ENCODE measurements around the gene IFITM1.
"Not testable (repeated sequence)": the region's sequence is repeated elsewhere in the genome, so short reads cannot be mapped to it uniquely, and the experiment has no call there.

IFITM1 gene

DNA sequence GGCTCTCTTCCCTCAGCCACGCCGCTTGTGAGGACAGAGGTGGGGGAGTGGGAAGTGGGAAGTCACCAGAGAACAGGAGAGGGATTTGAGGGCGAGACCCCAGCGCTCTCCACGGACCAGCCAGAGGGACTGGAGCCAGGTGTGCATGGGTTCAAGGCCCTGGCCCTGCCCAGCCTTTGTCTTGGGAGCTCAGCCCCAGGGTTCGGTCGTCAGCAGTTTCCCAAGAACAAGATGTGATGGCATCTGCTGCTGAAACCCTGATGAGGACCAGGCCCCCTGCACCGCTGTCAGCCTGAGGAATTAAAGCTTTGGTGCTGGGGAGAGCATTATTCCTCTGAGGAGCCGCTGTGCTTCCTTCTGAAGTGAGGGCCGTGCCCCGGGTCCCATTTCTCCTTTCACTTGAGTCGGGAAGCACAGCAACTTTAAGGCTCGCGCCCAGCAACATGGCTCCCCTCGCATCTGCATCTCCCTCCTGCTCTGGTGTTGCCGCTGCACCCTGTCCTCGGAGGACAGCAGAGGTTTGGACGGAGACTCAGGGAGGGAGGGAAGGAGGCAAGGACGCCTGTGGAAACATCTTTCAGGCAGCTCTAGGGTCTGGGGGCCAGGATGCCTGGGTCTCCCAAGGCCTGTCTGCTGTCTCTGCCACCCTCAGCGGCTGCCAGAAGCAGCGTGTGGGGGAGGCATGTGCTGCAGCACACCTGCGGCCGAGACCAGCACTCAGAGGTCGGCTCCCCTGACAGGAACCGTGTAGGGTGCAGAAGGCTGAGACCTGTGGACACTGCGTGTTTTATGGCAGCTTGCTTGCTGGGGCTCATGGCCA, 18.3 kb upstream of the IFITM1 start:
- no peak for DNase-seq

DNA sequence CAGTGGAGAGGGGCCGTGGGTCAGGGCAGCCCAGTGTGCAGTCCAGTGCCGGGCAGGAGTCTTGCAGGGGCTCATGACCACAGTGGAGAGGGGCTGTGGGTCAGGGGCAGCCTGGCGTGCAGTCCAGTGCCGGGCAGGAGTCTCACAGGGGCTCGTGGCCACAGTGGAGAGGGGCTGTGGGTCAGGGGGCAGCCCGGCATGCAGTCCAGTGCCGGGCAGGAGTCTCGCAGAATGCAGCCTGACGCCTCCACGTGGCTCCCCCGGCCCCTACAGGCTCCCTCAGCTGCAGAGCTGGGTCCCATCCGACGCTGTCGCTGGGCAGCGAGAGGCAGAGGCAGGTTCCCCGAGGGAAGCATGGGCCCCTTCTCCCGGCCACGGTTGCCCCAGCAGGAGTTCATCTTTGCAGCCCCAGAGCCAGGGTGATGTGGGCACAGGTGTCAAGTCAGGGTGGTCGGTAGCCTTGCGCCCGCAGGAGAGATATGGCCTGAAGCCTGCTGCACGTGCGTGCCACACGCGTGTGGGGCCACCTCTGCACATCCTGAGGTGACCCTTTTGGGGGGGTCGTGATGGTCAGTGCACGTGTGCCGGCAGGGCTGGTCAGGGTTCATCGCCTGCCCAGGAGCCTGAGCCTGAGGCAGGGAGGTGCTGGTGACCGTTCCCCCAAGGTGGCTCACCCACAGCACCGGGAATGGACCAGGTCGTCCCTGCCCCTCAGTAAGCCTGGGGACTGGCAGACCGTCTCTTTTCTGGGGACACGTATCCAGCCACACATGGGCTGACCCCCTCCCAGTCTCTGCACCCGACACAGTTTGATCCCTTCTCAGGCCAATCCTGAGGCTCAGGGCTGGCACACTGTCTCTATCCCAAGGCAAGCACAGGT, 17.4 kb upstream of the IFITM1 start:
- no peak for DNase-seq

DNA sequence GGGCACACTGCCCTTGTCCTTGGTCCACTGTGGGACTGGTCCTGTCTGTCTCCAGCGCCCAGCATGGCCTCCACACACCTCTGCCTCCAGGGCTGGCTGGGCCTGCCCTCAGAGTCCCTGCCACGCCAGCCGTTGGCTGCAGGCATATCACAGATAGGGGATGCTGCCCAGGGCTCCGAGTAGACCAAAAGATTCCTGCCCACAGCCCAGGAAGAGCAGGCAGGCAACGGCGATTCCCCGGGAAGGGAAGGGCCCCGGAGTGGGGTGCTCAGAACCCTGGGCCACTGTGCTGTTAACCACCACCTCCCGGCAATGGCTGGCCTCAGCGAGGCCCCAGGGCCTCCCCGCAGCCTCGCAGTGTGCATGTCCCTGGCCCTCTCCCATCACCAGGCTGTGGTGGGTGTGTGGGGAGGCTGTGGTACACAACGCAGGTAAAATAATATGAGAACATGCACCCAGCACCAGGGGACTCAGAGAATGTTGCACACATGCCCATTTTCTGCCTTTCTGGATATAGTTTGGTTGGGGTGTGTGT, 16.7 kb upstream of the IFITM1 start:
- no peak for DNase-seq

DNA sequence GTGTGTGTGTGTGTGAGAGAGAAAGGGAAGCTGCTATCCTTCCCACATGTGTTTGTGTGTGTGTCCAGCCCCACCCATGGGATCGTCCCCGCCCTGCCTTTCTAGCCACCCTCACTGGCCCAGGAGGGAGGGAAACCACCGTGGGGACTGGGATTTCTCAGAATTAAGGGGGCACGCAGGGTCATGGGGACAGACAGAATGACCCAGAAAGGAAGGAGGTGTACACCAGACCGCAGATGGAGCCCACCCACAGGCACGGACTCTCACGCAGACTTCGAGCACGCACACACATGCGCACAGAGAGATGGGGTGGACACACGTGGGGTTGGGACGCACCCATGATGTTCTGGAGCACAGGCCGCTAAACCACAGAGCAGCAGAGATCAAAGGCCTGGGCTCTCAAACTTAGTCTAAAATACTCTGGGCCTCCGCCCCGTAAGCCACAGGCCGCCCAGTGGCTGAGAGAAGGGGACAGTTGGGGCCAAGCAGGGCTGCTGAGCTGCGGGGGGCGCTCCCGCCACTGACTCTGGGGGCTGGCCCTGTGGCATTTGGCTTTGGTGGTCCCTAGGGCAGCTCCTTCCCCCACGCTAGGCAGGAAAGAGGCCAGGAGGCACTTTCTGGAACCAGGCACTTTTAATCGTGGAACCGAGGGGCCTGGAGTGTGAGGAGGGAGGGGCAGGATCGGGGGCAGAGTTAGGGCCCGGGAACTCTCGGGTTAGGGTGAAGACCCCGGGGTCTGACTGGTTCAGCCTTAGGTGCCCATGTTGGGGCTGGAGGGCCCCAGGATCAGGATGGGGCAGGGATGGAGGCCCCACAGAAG, 16.0 kb upstream of the IFITM1 start:
- DNase-seq, result no peak

DNA sequence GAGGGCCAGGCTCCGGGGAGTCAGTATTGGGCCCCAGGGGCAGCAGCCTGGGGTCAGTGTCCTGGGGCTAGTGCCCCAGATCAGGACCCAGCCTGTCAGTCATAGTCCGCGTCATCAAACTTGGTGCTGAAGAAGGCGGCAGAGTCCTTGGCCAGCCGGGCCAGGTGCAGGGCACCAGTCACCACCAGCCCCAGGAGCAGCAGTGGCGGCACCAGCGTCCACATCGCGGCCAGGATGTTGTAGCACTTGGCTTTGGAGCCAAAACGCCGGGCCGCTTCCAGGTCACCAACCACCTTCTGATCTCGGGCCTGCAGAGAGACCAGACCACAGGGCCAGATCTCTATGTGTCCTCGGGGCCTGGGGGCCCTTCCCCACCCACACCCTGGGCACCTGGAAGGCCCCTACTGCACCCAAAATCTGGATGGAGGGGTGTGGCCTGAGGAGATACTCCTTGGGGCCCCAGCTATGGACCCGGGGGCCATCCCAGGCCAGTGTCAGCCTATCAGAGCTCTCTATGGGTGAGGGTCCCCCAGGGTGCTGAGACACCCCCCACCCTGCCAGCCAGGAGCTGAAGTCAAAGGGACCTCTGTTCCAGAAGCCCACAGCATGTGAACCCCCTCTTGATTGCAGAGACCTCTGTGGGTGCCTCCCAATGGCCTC, 15.3 kb upstream of the IFITM1 start:
- no peak for DNase-seq

DNA sequence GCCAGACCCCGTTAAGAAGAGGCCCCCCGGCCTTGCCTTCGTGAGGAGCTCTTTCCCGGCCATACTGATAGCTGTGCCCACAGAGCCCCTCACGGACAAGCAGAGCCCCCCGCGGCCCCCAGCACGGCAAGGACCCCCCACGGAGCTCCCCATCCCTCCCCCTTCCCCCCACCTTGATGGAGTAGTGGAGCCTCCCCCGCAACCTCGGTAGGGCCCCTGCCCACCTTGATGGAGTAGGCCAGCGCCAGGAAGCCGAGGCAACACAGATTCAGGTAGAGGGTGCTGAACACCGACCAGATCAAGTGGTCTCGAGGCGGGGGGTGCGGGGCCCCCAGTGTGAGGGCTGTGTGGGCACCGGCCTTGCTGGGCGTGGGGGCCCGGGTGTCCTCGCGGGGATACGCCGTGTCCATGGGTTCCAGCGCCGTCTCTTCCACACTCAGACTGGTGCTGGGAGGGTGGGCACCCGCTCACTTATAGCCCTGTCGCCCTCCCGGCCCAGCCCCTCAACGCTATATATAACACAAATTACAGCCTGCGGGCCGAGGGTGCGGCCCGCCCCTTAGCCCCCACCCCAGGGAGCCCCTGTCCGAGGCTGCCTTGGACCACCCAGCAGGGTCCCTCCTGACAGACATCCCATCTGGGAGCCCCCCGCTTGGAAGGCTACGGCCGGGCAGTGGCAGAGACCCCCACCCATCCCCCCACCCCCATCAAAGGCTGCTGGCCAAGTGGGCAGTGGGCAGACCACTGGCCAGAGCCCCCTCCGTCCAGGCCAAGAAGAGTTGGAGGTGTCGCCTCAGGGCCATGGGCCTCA, 14.6 kb upstream of the IFITM1 start, which contains the start of gene IFITM5:
Gene IFITM5 (minus strand): TSS at position 446 of the 811 bp plus-strand sequence. CDS start 36 bp downstream, at position 410.
- no peak for DNase-seq

DNA sequence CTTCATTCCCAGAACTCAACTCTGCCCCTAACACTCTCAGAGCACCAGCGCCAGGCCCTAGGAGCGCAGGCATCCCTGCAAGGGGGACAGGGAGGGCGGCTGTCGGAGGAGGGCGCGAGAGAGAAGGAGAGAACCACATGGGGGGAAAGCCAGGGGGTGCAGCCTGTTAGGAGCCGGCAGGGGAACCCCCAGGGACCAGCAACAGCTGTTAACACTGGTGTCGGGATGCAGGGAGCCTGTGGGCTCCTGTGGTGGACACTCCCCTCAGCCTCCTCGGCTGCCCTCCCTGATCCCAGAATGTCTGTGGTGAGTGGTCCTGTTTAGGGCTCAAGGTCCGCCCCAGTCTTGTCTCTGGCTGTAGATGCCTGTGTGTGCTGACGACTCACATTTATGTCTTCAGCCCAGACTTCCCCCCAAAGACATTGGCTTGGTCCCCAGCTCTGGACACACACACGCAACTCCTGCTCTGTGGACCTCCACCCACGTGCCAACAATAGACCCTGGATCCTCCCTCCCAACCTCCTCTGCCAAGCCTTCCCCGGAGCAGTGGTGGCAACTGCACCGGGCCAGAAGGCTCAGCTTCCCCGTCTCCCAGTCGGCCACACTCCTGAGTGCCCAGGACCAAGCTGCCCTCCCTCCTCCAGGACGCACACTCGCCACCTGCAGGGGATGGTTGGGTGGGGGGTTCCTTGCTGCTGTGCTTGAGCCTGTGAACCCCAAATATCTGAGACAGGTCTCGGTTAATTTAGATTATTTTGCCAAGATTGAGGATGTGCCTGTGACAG, 13.7 kb upstream of the IFITM1 start:
- DNase-seq, result no peak

DNA sequence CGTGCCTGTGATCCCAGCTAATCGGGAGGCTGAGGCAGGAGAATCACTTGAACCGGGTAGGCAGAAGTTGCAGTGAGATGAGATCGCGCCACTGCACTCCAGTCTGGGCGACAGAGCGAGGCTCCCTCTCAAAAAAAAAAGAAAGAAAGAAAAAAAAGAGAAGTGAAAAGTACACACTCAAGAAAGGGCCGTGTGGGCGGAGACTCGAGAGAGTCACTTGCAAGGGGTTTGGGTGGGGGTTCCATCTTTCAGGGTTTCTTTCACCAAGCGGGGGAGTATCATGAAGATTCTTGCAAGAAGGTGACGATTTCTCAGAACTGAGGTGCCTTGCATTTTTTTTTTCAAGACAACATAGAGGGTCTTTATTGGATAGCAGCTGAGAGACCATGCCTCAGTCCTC, 10.5 kb upstream of the IFITM1 start:
- DNase-seq, result no peak

DNA sequence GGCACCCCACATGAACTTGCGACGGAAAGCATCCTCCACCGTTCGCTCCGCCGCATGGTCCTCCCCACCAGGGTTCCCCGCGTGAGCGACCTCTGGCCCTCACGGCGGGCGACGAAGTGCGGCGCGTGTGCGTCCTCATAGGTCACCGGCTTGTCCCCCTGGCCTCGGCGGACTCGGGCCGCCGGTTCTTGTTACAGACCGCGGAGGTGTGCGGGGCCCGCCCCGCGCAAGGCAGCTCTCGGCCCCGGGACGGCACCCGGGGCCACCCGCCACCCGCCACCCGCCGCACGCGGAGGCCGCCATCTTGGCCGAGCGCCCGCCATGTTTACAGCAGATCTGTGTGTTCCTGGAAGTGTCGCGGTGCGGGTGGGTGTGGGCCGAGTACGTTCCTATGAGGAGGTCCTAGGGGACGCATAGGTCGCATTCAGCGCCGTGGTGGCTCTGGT, 9.8 kb upstream of the IFITM1 start:
- DNase-seq, result no peak

DNA sequence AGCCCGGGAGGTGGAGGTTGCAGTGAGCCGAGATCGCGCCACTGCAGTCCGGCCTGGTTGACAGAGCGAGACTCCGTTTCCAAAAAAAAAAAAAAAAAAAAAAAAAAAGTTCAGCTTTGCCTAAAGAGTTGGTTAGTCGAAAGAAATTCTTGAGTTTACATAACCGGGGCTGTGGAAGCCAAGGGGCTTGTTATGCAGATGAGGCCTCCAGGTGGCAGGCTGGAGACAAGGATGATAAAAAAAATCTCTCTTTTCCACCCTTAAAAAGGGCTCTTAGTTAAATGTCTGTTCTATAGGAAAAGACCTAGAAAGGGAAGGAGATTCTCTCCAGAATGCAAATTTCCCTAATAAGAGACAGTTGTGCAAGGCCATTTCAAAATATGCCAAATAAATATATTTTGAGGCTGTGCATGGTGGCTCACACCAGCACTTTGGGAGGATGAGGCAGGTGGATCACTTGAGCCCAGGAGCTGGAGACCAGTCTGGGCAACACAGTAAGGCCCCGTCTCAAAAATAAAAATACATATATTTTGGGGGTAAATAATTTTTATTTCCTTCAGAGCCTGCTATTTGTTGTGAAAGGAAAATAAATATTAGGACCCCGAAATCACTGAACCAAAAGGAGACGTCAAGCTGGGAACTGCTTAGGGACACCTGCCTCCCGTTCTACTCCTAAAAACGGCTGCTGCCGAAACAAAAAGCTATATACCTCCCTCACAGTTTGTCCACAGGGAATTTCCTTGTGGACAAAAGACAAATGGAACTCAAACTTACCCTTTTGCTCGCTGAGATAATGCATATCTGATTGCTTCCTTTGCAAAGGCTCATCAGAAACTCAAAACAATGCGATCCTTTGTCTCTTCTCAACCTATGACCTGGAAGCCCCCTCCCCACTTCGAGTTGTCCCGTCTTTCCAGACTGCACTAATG, 8.7 kb upstream of the IFITM1 start:
- no peak for DNase-seq

DNA sequence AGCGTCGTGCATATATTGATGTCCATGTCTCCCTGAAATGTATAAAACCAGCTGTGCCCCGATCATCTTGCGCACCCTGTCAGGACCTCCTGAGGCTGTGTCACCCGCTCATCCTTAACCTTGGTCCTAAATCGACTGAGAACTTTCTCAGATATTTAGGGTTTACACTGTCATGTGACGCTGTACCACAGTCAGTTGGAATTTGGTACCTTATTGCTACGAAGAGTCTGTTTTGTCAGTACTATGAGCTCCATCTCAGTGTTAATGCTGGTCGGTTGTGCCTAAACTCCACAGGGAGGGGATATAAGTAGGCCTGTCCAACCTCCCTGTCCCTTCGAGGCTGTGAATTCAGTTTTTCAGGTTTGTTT, 8.0 kb upstream of the IFITM1 start:
- DNase-seq, result no peak

DNA sequence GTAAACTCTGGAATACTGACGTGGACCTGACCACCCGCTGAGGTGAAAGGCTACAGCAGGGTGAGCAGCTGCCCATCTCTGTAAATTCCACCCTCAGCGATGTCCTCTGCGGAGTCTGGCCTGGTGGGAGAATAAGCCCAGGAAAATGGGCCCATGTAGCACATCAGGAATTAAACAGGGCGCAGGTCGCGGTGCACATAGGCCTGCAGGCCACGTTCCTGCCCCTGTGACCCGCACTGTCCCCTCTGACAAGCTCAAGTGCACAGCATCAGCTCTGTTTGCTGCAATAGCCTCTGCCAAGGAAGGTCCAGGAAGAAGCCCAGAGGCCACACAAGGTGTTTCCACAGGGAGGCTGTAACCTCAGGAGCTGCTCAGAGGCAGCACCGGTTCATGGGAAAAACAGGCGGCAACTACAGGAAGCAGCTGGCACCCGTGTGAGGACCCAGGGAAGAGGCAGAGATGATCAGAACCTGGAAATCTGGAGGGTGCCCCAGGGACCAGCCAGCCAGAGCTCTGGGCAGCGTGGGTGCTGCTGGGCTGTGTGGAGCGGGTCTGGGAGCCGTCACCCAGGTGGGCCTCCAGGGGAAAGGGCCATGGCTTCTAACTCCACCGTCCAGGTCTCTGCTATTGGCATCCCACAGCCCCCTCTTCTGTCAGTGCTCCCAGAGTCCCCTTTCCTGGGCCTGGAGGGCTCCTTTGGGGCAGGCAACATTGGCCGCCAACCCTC, 7.0 kb upstream of the IFITM1 start:
- no peak for DNase-seq

DNA sequence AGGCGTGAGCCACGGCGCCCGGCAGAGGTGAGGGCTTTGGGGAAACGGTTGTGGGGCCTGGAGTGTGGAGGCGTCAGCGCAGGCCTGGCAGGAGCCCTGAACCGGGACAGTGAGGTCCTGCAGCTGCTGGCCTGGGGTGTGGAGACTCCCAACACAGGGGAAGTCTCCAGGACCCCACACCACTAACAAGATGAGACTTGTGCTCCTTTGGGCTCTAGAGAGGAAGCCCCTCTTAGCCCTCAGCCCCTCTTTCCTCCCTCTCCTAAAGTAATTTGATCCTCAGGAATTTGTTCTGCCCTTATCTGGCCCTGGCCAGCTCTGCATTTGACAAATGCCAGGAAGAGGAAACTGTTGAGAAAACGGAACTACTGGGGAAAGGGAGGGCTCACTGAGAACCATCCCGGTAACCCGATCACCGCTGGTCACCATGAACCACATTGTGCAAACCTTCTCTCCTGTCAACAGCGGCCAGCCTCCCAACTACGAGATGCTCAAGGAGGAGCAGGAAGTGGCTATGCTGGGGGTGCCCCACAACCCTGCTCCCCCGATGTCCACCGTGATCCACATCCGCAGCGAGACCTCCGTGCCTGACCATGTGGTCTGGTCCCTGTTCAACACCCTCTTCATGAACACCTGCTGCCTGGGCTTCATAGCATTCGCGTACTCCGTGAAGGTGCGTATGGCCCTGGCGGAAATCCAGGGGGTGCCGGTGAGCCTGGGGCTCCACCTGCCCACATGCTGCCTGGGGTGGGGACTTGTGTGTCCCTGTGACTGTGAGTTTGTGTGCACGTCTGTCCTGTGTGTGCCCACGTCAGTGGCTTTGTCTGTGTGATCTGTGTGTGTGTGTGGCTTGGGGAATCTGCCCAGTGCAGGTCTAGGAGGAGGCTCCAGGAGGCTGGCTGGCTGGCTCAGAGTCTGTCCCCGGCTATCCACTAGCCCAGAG, 5.8 kb upstream of the IFITM1 start, which contains the start of gene IFITM2:
Gene IFITM2 (plus strand): TSS at position 51 of the 943 bp plus-strand sequence. CDS start 377 bp downstream, at position 428.
- DNase-seq, result not testable (repeated sequence)

DNA sequence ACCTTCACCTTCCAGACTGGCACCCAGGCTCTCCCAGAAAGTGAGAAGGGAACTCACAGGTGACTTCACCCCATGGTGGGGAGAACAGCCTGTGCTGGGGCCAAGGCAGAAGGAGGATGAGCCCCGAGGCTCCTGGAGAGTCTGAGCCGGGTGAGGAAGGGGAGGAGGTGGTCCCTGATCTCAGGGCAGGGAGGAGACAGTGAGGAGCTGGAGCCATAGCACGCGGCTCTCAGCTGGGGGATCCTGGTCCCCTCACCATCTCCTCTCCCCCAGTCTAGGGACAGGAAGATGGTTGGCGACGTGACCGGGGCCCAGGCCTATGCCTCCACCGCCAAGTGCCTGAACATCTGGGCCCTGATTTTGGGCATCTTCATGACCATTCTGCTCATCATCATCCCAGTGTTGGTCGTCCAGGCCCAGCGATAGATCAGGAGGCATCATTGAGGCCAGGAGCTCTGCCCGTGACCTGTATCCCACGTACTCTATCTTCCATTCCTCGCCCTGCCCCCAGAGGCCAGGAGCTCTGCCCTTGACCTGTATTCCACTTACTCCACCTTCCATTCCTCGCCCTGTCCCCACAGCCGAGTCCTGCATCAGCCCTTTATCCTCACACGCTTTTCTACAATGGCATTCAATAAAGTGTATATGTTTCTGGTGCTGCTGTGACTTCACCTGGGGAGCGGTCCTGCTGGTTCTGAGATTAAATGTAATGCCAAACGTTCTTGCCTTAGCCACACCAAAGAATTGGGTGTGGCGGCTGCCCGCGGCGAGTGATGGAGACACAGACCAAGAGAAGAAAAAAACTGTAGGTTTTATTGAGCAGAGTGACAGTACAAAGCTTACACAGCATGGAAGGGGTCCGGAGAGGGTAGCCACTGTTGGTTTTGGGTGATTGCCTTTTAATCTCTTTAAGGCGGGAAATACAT, 4.8 kb upstream of the IFITM1 start:
- DNase-seq, result not testable (repeated sequence)

DNA sequence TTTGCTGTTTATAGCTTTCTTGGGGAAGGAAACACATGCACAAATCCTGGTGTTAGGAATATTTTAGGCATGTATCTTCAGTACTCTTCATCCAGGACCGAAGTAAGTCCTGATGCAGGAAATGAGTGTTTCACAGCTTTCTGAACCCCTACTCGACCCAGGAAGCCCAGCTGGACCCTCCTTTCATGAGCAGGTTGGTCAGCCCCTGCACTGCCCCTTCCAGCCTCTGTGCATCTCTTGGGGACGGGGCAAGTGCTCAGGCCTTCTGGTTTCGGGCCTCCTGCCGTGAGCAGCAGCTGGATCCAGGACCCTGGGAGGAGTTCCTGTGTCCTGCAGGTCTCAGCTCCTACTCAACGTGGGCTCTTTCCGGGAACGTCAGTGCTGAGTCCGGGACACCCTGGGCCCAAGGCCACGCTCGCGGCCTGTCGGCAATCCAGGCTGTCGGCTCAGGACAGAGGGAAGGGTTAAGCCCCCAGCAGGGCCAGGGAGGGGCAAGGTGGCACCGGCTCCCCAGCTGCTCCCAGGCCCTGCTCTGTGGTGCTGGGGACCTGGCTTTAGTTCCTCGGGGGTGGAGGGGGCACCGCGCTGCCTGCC, 3.8 kb upstream of the IFITM1 start:
- not testable (repeated sequence) for DNase-seq
